Neuron (in vitro differentiated cells): ENCODE measurements around the gene C6orf15.
"Not testable (repeated sequence)": the region's sequence is repeated elsewhere in the genome, so short reads cannot be mapped to it uniquely, and the experiment has no call there.

ENCODE experiments used
- H2AFZ ChIP-seq: one replicate; pipeline ENCODE4 v1.6.1; 2013; ENCODE audit warnings: low read depth, mild to moderate bottlenecking, inconsistent platforms, low read length, moderate library complexity
- H3K27me3 ChIP-seq: one replicate; pipeline ENCODE4 v1.6.1; 2013; ENCODE audit warnings: low read length; ENCODE audit not compliant: insufficient read depth
- H3K36me3 ChIP-seq: one replicate; pipeline ENCODE4 v1.6.1; 2013; ENCODE audit warnings: low read length; ENCODE audit not compliant: insufficient read depth
- H3K4me1 ChIP-seq: one replicate; pipeline ENCODE4 v1.6.1; 2013; ENCODE audit warnings: low read length; ENCODE audit not compliant: insufficient read depth
- H3K4me3 ChIP-seq: 2 replicates; pipeline ENCODE4 v1.5.1; 2013; ENCODE audit warnings: mild to moderate bottlenecking, low read length, moderate library complexity
- H3K9me3 ChIP-seq: one replicate; pipeline ENCODE4 v1.6.1; 2013; ENCODE audit warnings: low read length

C6orf15 gene

GRCh38 chr6:31087494-31088089 is 24.8 kb downstream of the C6orf15 start:
- Histone ChIP-seq H2AFZ (no peak overlapping the region), H3K4me1 (no peaks in the 10 kb centered on the region), H3K36me3 (no peaks in the 10 kb centered on the region), H3K4me3 (no peak overlapping the region), H3K27me3 (no peaks in the 10 kb centered on the region), H3K9me3 (no peaks in the 10 kb centered on the region)

- Histone ChIP-seq H3K36me3 (no peaks in the 10 kb centered on the region), H2AFZ (no peak overlapping the region), H3K4me1 (no peaks in the 10 kb centered on the region), H3K4me3 (no peak overlapping the region), H3K9me3 (no peaks in the 10 kb centered on the region), H3K27me3 (no peaks in the 10 kb centered on the region)
These were observed 25.5 kb downstream of the C6orf15 start for GRCh38 chr6:31086788-31087440.

GRCh38 chr6:31083742-31084354 is 28.5 kb downstream of the C6orf15 start:
- H3K9me3 ChIP-seq, result no peaks in the 10 kb centered on the region
- peaks cover 3% of the 10 kb centered on the region for H3K4me1 ChIP-seq
- no peaks in the 10 kb centered on the region for H3K27me3 ChIP-seq
- no peak overlapping the region for H3K4me3 ChIP-seq
- H3K36me3 ChIP-seq, result no peaks in the 10 kb centered on the region
- H2AFZ ChIP-seq, result no peak overlapping the region

GRCh38 chr6:31081872-31082271 is 30.5 kb downstream of the C6orf15 start:
- no peak overlapping the region for H3K4me3 ChIP-seq
- H3K27me3 ChIP-seq, result peaks cover 2% of the 10 kb centered on the region
- no peaks in the 10 kb centered on the region for H3K9me3 ChIP-seq
- peaks cover 3% of the 10 kb centered on the region for H3K4me1 ChIP-seq
- no peaks in the 10 kb centered on the region for H3K36me3 ChIP-seq
- H2AFZ ChIP-seq, result no peak overlapping the region

- Histone ChIP-seq H3K4me1 (peaks cover 3% of the 10 kb centered on the region), H2AFZ (peak overlapping the region; percentile 18), H3K27me3 (peaks cover 2% of the 10 kb centered on the region), H3K9me3 (no peaks in the 10 kb centered on the region), H3K4me3 (peak overlapping the region; percentile 20), H3K36me3 (no peaks in the 10 kb centered on the region)
These were observed 32.6 kb downstream of the C6orf15 start for GRCh38 chr6:31079656-31080261.

- H3K36me3 ChIP-seq, result no peaks in the 10 kb centered on the region
- H3K9me3 ChIP-seq, result no peaks in the 10 kb centered on the region
- H2AFZ ChIP-seq, result no peak overlapping the region
- peaks cover 2% of the 10 kb centered on the region for H3K27me3 ChIP-seq
- H3K4me3 ChIP-seq, result no peak overlapping the region
- H3K4me1 ChIP-seq, result peaks cover 11% of the 10 kb centered on the region
These were observed 35.8 kb downstream of the C6orf15 start for GRCh38 chr6:31076611-31077010.

GRCh38 chr6:31075528-31075927 is 36.8 kb downstream of the C6orf15 start:
- Histone ChIP-seq H2AFZ (no peak overlapping the region), H3K9me3 (no peaks in the 10 kb centered on the region), H3K27me3 (peaks cover 2% of the 10 kb centered on the region), H3K4me3 (no peak overlapping the region), H3K36me3 (no peaks in the 10 kb centered on the region), H3K4me1 (peaks cover 15% of the 10 kb centered on the region)

- Histone ChIP-seq H3K27me3 (peaks cover 2% of the 10 kb centered on the region), H3K36me3 (no peaks in the 10 kb centered on the region), H3K4me1 (peaks cover 23% of the 10 kb centered on the region), H2AFZ (no peak overlapping the region), H3K4me3 (no peak overlapping the region), H3K9me3 (no peaks in the 10 kb centered on the region)
These were observed 38.0 kb downstream of the C6orf15 start for GRCh38 chr6:31074401-31074800.

GRCh38 chr6:31070711-31071197 is 41.6 kb downstream of the C6orf15 start:
- Histone ChIP-seq H3K4me1 (peaks cover 32% of the 10 kb centered on the region), H3K4me3 (no peak overlapping the region), H3K9me3 (no peaks in the 10 kb centered on the region), H3K27me3 (no peaks in the 10 kb centered on the region), H3K36me3 (no peaks in the 10 kb centered on the region), H2AFZ (no peak overlapping the region)

GRCh38 chr6:31068669-31069340 is 43.6 kb downstream of the C6orf15 start:
- H3K4me3 ChIP-seq, result no peak overlapping the region
- H3K9me3 ChIP-seq, result no peaks in the 10 kb centered on the region
- no peaks in the 10 kb centered on the region for H3K36me3 ChIP-seq
- H2AFZ ChIP-seq, result no peak overlapping the region
- peaks cover 32% of the 10 kb centered on the region for H3K4me1 ChIP-seq
- H3K27me3 ChIP-seq, result no peaks in the 10 kb centered on the region

GRCh38 chr6:31067891-31068668 is 44.3 kb downstream of the C6orf15 start:
- H3K27me3 ChIP-seq, H2AFZ ChIP-seq, H3K9me3 ChIP-seq, H3K36me3 ChIP-seq, H3K4me3 ChIP-seq: not testable (repeated sequence)
- peaks cover 32% of the 10 kb centered on the region for H3K4me1 ChIP-seq

GRCh38 chr6:31067028-31067427 is 45.3 kb downstream of the C6orf15 start:
- H2AFZ ChIP-seq, H3K4me3 ChIP-seq, H3K9me3 ChIP-seq, H3K27me3 ChIP-seq, H3K36me3 ChIP-seq: not testable (repeated sequence)
- peaks cover 25% of the 10 kb centered on the region for H3K4me1 ChIP-seq
